Upper lobe of left lung (tissue), 4 donors: Measurements from ENCODE around the gene SCN2A.

Source experiments
- CTCF ChIP-seq, 6 experiments: fragments of 450-650 bp in 4 of 6; fragments of 200-600 bp in 2 of 6; sonication (generic) in 2 of 6; IDR thresholded peaks; one replicate each; pipeline ENCODE4 v1.5.1; 2016 to 2019; ENCODE audit warnings: antibody characterized with exemption in 6 of 6
- POLR2A ChIP-seq, 4 donors: fragments of 450-650 bp; IDR thresholded peaks; one replicate each; pipeline ENCODE4 v1.5.1; 2016 to 2017; ENCODE audit warnings: antibody characterized with exemption in 4 of 4, mild to moderate bottlenecking in 2 of 4
- POLR2AphosphoS5 ChIP-seq, 2 donors: sonication (generic); formaldehyde crosslinking; IDR thresholded peaks; one replicate each; pipeline ENCODE4 v1.5.1; 2017; ENCODE audit warnings: antibody characterized with exemption in 2 of 2

- TF ChIP-seq CTCF (IDR thresholded peaks at IDR 0.05) (no peak), POLR2AphosphoS5 (IDR thresholded peaks at IDR 0.05) (no peak), POLR2A (IDR thresholded peaks at IDR 0.05) (no peak)
These were observed 151.7 kb downstream of the SCN2A start for GRCh38 chr2:165390875-165391274.
